Caki2 (cell line): ENCODE data around the gene PCAT7. TPM values are rescaled to one million over a fixed set of nuclear protein-coding genes. Genes with fewer than 3 reads are reported as not detected.
"Not testable (repeated sequence)": the region's sequence is repeated elsewhere in the genome, so short reads cannot be mapped to it uniquely, and the experiment has no call there.

Experiments used
- DNase-seq: peaks from one replicate; pipeline ENCODE4 v3.0.0-alpha.2; 2015; ENCODE audit warnings: low read depth
- in situ Hi-C: cut with HindIII; loops from 2 replicates; pipeline ENCODE4 v1.10.0; 2016; ENCODE audit warnings: low sequenced_read_pairs, low pct_unique_long_range_greater_than_20kb, mixed read lengths
- total RNA-seq: library from RNA; depleted of rRNA; stranded (reverse); fragments of >200 nt; shearing (Covaris generic); gene quantifications from 2 replicates; pipeline ENCODE4 v1.2.3, GENCODE V29; 2014; ENCODE audit warnings: low replicate concordance; rRNA removed

PCAT7 gene
- total RNA-seq: 1.4 and 5.8 TPM in 2 replicates

DNA sequence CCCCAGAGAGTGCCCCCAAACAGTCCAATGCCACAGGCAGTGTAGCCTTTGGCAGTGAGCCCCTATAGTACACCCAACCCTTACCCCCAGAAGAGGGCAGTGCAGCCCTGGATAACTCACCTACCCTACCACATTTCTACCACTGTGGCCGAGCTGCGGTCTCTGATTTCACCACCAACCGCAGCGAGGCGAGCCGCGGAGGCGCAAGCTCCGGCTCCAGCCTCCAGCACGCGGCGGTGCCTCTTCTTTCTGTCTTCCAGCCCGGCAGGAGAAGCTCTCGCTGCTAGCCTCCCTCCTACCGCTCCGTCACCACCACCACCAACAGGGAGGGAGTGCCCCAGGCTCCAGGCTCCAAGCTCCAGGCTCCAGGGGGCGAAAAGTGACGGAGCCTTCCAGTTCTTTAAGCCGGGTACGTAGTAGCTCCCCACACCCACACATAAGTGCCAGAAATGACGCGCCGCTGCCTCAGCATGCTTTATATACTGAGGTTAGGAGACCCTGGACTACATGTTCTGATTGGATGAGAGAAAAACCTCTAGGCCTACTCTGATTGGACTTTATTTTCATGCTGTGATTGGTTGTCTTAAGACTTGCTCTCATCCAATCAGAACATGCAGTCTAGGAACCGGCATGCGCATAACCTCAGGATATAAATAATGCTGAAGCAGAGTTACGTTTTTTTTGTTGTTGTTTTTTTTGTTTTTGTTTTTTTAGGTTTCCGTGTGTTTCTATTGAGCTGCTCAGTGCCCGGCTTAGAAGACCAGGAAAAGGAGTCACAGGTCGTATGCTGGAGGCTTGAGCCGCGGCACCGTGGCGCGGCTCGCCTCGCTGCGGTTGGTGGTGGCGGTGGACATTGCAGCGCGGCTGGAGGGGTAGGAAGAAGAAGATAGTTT, at the start of gene PCAT7:
TSS of gene PCAT7 (plus strand) at position 645 of the 893 bp plus-strand sequence.
- in situ Hi-C loops: no loop called here
- peak; percentile 92 for DNase-seq

DNA sequence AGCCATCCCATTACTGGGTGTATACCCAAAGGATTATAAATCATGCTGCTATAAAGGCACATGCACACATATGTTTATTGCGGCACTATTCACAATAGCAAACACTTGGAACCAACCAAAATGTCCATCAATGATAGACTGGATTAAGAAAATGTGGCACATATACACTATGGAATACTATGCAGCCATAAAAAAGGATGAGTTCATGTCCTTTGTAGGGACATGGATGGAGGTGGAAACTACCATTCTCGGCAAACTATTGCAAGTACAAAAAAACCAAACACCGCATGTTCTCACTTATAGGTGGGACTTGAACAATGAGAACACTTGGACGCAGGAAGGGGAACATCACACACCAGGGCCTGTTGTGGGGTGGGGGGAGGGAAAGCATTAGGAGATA, 48.5 kb upstream of the PCAT7 start:
- in situ Hi-C loops, DNase-seq: not testable (repeated sequence)

DNA sequence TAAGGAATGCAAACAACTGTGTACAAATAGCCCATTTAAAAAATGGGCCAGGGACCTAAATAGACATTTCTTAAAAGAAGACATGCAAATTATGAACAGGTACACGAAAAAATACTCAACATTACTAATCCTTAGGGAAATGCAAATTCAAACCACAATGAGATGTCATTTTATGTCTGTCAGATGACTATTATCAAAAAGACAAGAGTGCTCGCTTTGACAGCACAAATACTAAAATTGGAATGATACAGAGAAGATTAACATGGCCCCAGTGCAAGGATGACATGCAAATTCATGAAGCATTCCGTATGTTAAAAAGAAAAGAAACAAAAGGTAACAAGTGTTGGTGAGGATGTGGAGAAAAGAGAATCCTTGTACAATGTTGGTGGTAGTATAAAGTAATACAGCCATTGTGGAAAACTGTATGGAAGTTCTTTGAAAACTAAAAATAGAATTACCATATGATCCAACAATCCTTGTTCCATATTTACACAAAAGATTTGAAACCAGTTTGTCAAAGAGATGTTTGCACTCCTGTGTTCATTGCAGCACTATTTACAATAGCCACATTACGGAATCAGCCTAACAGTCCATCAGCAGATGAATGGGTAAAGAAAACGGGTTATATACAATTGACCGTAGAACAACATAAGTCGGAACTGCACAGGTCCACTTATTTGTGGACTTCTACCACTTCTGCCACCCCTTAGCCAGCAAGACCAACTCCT, 47.2 kb upstream of the PCAT7 start:
- DNase-seq: no peak
- in situ Hi-C loops: no loop called here

DNA sequence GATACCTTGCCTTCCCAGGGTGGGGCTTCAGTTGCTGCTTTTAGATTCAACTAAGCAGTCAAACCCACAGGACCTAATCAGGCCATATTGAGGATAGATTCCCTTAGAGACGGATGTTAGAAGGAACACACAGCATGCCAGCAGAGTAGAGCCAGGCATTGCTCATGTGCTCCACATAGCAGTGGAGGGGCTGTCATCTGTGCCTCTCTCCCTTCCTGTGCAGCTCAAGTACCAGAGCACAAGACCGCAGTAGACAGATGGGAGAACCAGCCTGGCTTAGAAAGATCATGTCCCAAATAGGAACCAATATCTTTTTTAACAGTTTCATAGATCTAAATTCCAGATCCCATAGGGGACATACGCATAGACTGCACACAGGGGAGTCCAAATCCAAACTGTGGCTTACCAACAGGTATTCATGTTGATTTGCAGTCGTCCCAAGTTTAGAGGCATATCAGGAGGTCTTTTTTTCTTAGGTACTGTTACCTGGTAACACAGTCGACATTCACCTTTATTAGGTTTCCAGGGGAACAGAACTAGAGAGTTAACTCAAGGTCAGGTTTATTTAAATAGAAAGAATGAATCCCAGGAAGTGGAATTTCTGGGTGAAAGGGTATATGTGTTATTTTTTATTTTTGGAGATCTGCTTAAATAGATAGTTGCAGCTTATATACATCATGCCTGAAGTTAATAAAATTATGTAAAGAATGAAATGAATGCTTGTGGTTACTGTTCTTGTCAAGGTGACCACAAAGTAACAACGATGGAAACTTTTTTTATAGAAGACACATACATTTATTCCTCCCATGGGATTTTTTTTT, 43.5 kb upstream of the PCAT7 start:
- in situ Hi-C loops: no loop called here
- DNase-seq: peak; percentile 10

DNA sequence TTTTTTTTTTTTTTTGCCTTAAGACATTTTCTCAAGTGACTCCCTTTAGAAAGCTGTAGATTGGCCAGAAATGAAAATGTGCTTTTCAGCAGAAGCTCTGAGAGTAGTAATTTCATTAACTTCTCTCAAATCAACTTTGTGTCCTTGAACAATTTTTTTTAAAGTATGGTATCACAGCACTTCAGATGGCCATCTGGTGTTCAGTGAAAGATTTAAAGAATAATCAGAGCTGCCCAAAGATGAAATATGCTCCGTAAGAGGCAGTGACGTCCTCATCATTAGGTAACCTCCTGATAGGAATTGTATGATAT, 43.0 kb upstream of the PCAT7 start:
- DNase-seq: no peak
- in situ Hi-C loops: no loop called here

DNA sequence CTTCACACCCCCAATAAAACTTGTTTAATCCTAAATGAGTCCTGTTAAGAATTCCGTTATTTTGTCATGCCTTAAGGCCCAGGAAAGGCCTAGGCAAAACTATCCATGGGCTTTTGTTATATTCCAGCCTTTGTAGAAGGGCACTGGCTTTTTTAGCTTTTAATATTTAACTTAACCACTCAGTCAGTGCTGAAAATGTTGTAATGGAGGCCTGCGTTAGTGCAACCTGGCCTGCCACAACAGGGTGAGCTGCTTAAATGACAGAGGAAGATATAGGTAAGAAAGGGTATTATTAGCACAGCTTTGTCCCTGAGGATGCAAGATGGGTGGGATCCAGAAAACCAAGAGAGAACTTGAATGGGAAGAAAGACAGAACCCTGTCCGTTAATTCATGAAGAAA, 40.2 kb upstream of the PCAT7 start:
- DNase-seq: no peak
- in situ Hi-C loops: no loop called here

DNA sequence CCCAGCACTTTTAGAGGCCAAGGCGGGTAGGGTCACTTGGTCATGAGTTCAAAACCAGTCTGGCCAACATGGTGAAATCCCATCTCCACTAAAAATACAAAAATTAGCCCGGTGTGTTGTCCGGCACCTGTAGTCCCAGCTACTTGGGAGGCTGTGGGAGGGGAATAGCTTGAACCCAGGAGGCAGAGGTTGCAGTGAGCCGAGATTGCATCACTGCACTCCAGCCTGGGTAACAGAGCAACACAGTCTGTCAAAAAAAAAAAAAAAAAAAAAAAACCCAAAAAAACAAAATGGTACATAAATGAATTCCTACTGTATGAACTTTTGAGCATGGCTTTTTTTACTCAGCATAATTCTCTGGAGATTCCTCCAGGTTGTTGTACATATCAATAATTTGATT, 37.6 kb upstream of the PCAT7 start:
- in situ Hi-C loops: no loop called here
- no peak for DNase-seq

DNA sequence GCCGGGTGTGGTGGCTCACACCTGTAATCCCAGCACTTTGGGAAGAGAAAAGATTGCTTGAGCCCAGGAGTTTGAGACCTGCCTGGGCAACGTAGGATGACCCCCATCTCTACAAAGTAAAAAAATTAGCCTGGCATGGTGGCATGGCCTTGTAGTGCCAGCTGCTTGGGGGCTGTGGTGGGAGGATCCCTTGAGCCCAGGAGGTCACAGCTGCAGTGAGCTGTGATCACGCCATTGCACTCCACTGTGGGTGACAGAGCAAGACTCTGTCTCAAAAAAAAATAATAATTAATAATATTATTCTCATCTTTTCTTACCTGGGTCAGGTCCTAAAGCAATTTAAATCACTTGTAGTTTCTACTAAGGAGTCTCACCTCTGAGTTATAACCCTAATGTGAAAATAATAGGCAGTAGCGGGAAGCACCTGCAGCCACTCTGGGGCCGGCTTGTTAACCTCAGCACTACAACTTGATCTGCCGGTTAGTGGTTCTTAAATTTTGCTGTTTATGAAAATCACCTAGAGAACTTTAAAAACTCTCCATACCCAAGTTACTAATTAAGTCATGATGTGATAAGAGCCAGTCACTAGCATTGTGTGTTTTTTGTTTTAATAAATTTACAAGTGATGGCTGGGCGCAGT, 29.4 kb upstream of the PCAT7 start:
- DNase-seq: no peak
- in situ Hi-C loops: no loop called here

DNA sequence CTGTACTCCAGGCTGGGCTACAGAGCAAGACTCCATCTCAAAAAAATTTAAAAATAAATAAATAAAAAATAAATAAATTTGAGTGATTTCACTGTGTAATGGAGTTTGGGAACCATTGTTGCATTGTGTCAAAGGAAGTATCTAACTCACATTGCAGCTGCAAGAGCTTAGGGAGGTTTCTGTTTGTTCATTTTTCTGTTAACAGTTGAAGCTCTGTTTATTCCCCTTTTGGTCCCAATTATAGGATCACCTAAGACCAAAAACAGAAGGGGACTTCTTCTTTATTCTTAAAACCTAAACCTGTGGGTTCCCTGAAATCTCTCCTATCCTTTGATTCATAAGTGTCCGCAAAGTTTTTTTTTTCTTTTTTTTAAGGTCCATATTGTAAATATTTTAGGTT, 28.6 kb upstream of the PCAT7 start:
- DNase-seq: no peak
- in situ Hi-C loops: no loop called here

DNA sequence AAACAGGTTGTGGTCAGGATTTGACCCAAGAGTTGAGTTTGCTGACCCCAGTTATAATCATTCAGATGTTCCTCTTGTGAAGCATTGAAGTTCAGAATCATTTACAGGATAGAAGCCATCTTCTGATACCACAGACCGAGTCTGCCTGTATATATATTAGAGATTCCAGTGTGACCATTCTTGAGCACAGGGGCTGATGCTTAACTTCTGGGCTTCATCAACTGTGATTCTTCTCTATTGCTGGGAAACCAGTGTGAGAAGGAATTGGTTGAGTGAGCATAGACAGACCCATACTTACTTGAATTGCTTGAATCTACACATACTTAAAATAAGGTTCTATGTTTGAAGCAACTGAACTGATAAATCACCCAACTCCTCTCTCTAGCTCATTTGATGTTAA, 27.9 kb upstream of the PCAT7 start:
- no peak for DNase-seq
- in situ Hi-C loops: no loop called here

DNA sequence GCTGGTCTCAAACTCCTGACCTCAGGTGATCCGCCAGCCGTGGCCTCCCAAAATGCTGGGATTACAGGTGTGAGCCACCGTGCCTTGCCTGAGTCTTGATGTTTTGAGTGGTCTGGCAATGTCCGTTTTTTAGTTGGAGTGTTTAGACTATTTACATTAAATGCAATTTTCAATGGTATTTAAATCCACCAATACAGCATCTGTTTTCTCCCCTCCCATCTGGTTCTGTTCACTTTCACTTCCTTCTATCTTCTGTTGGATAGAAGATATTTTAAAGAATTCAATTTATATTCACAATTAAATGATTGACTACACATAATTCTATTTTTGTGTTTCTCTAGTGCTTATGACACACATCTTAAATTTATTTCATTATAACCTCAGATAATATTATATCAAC, 26.0 kb upstream of the PCAT7 start:
- no peak for DNase-seq
- in situ Hi-C loops: no loop called here

DNA sequence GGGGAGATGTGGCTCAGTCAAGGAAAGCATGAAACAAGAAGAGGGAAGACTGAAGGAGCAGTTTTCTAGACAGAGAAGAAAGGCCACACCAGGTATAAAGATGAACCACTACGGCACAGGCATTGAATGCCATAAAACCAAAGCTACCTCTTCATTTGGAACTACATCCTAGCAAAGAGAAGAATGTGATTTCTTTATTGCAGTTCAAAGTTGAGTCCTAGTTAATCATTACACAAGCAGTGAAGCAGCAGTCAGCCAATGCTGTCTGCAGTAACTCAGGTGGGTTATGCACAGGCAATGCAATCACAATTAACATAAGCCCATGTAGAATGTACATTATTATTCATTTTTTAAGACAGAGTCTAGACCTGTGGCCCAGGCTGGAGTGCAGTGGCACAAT, 21.7 kb upstream of the PCAT7 start:
- DNase-seq: peak; percentile 21
- in situ Hi-C loops: no loop called here

DNA sequence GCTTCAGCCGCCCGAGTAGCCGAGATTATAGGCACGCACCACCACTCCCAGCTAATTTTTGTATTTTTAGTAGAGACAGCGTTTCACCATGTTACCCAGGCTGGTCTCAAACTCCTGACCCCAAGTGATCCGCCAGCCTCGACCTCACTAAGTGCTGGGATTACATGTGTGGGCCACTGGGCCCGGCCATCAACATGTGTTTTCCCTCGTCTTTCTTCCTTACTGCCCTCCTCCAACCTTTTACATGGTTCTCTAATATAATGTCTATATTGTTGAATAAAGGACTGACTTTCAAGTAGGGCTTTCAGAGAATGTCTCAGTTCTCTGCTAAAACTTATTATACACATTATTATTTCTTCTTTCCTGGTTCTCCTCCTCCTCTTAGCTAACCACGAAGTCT, 21.3 kb upstream of the PCAT7 start:
- no peak for DNase-seq
- in situ Hi-C loops: no loop called here

DNA sequence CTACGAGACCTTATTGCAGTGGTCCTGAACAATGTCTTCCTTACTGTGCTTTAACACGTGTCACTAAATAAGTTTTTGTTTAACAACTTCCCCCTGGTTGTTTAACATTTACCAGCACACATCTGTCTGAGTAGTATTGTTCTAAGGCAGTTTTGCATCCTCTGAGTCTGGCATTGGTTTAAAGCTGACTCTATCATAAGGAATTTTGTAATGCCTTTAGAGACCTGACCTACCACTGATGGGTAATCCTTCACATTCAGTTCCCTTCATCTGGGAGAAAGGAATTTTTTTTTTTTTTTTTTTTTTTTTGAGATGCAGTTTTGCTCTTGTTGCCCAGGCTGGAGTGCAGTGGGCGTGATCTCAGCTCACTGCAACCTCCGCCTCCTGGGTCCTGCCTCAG, 20.0 kb upstream of the PCAT7 start:
- in situ Hi-C loops: no loop called here
- DNase-seq: no peak

DNA sequence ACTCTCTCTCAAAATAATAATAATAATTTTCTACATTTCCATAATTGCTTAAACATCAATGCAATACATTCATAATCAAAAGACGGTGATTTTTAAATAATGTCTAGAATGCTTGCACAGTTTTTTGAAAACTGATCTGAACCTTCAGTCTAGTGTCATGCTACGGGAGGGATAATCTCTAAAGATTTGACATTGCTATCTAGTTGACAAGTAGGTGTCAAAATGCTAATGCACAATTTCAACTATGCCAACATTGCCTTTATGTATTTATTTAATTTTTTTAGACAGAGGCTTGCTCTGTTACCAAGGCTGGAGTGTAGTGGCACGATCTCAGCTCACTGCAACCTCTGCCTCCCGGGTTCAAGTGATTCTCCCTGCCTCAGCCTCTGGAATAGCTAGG, 16.0 kb upstream of the PCAT7 start:
- no peak for DNase-seq
- in situ Hi-C loops: no loop called here

DNA sequence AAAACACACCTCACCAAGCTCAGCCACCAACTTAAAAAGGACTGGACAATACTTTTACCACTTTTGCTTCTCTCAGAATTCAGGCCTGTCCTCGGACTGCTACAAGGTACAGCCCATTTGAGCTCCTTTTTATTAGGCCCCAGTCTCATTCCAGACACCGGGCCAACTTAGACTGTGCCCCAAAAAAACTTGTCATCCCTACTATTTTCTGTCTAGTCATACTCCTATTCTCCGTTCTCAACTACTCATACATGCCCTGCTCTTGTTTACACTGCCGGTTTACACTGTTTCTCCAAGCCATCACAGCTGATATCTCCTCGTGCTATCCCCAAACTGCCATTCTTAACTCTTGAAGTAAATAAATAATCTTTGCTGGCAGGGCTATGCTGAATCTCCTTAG, 10.5 kb upstream of the PCAT7 start:
- in situ Hi-C loops, DNase-seq: not testable (repeated sequence)

DNA sequence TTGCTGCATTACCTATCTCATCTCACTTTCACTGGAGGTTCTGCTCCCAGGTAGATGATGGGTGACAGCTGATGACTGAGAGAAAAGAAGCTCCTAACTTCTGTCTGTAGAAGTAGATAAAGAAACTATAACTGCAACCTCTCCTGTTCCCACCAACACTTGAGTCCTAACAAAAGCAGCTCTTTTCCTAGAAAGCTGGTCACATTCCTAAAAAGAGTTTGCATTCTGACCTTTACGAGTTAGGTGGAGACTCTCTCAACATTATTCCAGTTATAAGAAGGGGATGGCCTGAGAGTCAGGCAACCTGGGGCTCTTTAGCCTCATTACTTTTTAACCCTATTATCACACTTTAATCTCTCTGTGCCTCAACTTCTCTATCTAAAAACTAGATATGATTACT, 8.9 kb upstream of the PCAT7 start:
- in situ Hi-C loops: no loop called here
- DNase-seq: no peak
